IPS-NIHi7 (cell line): ENCODE data around the gene MYBPC1.
"Not testable (repeated sequence)": the region's sequence is repeated elsewhere in the genome, so short reads cannot be mapped to it uniquely, and the experiment has no call there.

Source experiments
- DNase-seq: peaks from one replicate; pipeline ENCODE4 v3.0.0; 2012; ENCODE audit warnings: mixed read lengths; ENCODE audit errors: extremely low spot score

MYBPC1 gene

DNA sequence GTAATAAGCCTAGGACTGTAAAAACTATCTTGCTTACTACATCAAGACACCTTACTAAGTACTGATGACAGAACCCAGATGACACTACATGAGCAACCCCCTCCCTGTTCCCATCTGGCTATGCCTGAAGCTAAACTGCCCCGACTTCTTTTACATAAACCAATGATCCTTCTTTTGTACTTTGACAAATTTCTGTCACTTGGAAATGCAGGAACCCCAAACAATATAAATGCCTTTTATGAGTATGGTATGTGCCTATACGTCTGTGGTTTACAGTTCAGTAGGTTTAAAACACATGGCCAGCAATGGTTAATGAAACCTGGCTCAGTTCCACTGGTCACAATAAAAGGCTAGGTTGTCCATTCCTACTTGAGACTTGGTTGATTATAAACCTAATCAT is 138.4 kb downstream of the MYBPC1 start:
- no peak for DNase-seq

GRCh38 chr12:101734482-101734881 is 139.7 kb downstream of the MYBPC1 start:
- DNase-seq, result not testable (repeated sequence)
